ENCODE results near the gene CST11. TPM values are rescaled to one million over a fixed set of nuclear protein-coding genes. Genes with fewer than 3 reads are reported as not detected.

CST11 gene
- total and polyA plus RNA-seq, 8 donors = not detected

- H3K36me3 ChIP-seq = no peaks in the 10 kb centered on the region
- ATAC-seq = no peak
- no peak for DNase-seq
- no peak for FAIRE-seq
- no peaks in the 10 kb centered on the region for H3K27me3 ChIP-seq
- H3K9me3 ChIP-seq = no peaks in the 10 kb centered on the region
- H3K4me3 ChIP-seq = no peak overlapping the region
- no peak for TF ChIP-seq CTCF (IDR thresholded peaks at IDR 0.05)
- intact Hi-C loops (cut with DNase I) = loop anchor here in 1 of 3 donors (10.0 kb wide), 1 partner anchor 157 kb away; the partner anchor contains the start of gene CST9
- H3K4me1 ChIP-seq = no peaks in the 10 kb centered on the region
- WGBS, 2 donors = 70 to 83% methylated on average over 5 of the region's 5 CpGs
- no peak overlapping the region for H3K27ac ChIP-seq
Measured at GRCh38 chr20:23448167-23448566, 4.5 kb downstream of the CST11 start.

DNA sequence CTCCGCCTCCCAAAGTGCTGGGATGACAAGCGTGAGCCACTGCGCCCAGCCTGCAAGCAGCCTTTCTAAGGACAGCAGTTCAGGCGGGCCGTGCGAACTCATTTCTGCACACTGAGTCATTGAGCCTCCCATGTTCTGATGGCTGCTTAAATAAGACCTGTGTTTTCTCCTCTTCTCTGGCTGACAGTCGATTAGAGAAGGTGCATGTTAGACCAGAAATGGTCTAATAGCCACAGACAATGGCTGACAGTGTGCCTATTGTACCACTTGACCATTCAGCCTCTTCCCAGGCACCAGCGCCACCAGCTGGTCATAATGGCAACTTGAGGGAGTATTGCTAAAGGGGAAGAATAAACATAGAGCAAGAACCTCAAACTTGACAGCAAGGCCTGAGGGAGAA is 6.2 kb downstream of the CST11 start:
- ATAC-seq (peak; percentile 63 to 84 (median 74)), FAIRE-seq (no peak), DNase-seq (peak in 4 of 6 donors; percentile 17 to 80 (median 54))
- TF ChIP-seq CTCF (IDR thresholded peaks at IDR 0.05) = peak in 2 of 4 donors; percentile 32 to 43
- Histone ChIP-seq H3K36me3 (no peaks in the 10 kb centered on the region), H3K4me3 (no peak overlapping the region), H3K27me3 (no peaks in the 10 kb centered on the region), H3K4me1 (no peaks in the 10 kb centered on the region), H3K27ac (no peak overlapping the region), H3K9me3 (no peaks in the 10 kb centered on the region)
- intact Hi-C loops (cut with DNase I) = loop anchor here in 1 of 3 donors (10.0 kb wide), 1 partner anchor 158 kb away; the partner anchor contains the start of gene CST9
- WGBS, 2 donors = 68 to 75% methylated on average over 8 of the region's 8 CpGs

DNA sequence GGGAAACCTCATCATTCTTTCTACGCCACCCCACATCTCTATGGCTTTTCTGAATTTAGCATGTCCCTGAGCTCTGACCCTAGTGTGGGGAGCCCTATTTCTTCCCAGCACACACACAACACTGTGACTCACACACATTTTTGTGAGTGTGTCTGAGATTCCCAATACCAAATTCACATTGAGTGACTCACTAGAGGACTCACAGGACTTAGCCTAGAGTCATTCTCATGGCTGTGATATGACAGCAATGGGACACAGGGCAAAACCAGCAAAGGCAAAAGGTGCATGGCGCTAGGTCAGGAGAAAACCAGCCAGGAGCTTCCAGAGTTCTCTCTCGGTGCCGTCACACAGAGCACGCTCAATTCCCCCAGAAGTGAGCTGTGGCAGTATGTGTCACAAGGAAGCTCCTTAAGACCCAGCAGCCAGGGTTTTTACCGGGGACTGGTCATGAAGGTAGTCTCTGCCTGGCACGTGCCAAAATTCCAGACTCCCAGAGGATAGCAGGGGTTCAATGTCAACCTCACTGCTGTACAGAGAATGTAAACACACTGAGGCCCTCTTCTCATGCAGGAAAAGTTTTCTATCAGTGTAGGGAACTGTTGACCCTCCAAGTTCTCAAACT is 7.0 kb downstream of the CST11 start:
- WGBS, 2 donors = 74 to 81% methylated on average over 7 of the region's 7 CpGs

GRCh38 chr20:23444859-23445258 is 7.8 kb downstream of the CST11 start:
- FAIRE-seq (no peak), ATAC-seq (no peak), DNase-seq (no peak)
- intact Hi-C loops (cut with DNase I) = loop anchor here in 2 of 3 donors (5.0 to 10.0 kb wide), 2 partner anchors 160 to 162 kb away; partner anchors contain the start of gene CST9 (in 2 of the 2)
- Histone ChIP-seq H3K36me3 (no peaks in the 10 kb centered on the region), H3K27ac (no peak overlapping the region), H3K4me1 (no peaks in the 10 kb centered on the region), H3K9me3 (no peaks in the 10 kb centered on the region), H3K4me3 (no peak overlapping the region), H3K27me3 (no peaks in the 10 kb centered on the region)
- WGBS, 2 donors = 64 to 76% methylated on average over 4 of the region's 4 CpGs
- no peak for TF ChIP-seq CTCF (IDR thresholded peaks at IDR 0.05)

More for the DNA sequence above, 7.0 kb downstream of the CST11 start:
- ATAC-seq (peak in 1 of 4 donors; percentile 10), DNase-seq (no peak), FAIRE-seq (no peak)
- TF ChIP-seq CTCF (IDR thresholded peaks at IDR 0.05) = no peak
- H3K36me3 ChIP-seq = no peaks in the 10 kb centered on the region
- H3K27ac ChIP-seq = no peak overlapping the region
- H3K4me3 ChIP-seq = no peak overlapping the region
- intact Hi-C loops (cut with DNase I) = loop anchor here in 1 of 3 donors (10.0 kb wide), 1 partner anchor 159 kb away; the partner anchor contains the start of gene CST9
- no peaks in the 10 kb centered on the region for H3K4me1 ChIP-seq
- no peaks in the 10 kb centered on the region for H3K27me3 ChIP-seq
- H3K9me3 ChIP-seq = no peaks in the 10 kb centered on the region

GRCh38 chr20:23442436-23442835 is 10.2 kb downstream of the CST11 start:
- Histone ChIP-seq H3K4me3 (no peak overlapping the region), H3K36me3 (no peaks in the 10 kb centered on the region), H3K27me3 (no peaks in the 10 kb centered on the region), H3K4me1 (no peaks in the 10 kb centered on the region), H3K9me3 (no peaks in the 10 kb centered on the region), H3K27ac (no peak overlapping the region)
- no peak for ATAC-seq
- no peak for FAIRE-seq
- 66 to 74% methylated on average over 5 of the region's 5 CpGs for WGBS, 2 donors
- TF ChIP-seq CTCF (IDR thresholded peaks at IDR 0.05) = no peak
- DNase-seq = no peak
- intact Hi-C loops (cut with DNase I) = loop anchor here in 2 of 3 donors (5.0 to 10.0 kb wide), 2 partner anchors 162 to 165 kb away; partner anchors contain the start of gene CST9 (in 2 of the 2)

Data from pancreas (tissue), 10 donors.